Small intestine (tissue), 7 donors: ENCODE data around the gene GNG10. TPM values are rescaled to one million over a fixed set of nuclear protein-coding genes. Genes with fewer than 3 reads are reported as not detected.

Experiments used
- DNase-seq, 2 donors: peaks; one replicate each; pipeline versions ENCODE4 v3.0.0 to v3.0.0-alpha.2; 2013
- FAIRE-seq: peaks from 2 replicates; lab custom pipeline; 2012; peaks lifted over from hg19 to GRCh38; lab: Jason Lieb, UNC
- H3K27ac ChIP-seq, 3 donors: one replicate each; pipeline ENCODE4 v1.5.1; 2013; ENCODE audit warnings: low read length in 2 of 3, mild to moderate bottlenecking in 2 of 3, control low read depth in 1 of 3, inconsistent platforms in 1 of 3, low read depth in 1 of 3, moderate library complexity in 1 of 3
- H3K27me3 ChIP-seq, 3 donors: one replicate each; pipeline ENCODE4 v1.6.1; 2013; ENCODE audit warnings: low read length in 3 of 3, inconsistent platforms in 1 of 3; ENCODE audit not compliant: control insufficient read depth in 3 of 3, insufficient read depth in 3 of 3
- H3K36me3 ChIP-seq, 3 donors: one replicate each; pipeline ENCODE4 v1.6.1; 2013; ENCODE audit warnings: low read length in 3 of 3, inconsistent platforms in 1 of 3, low read depth in 1 of 3, mild to moderate bottlenecking in 1 of 3, moderate library complexity in 1 of 3; ENCODE audit not compliant: control insufficient read depth in 3 of 3, insufficient read depth in 2 of 3
- H3K4me1 ChIP-seq, 3 donors: one replicate each; pipeline ENCODE4 v1.6.1; 2013; ENCODE audit warnings: low read length in 2 of 3, inconsistent platforms in 1 of 3, low read depth in 1 of 3, mild to moderate bottlenecking in 1 of 3, moderate library complexity in 1 of 3; ENCODE audit not compliant: control insufficient read depth in 3 of 3, insufficient read depth in 2 of 3
- H3K4me3 ChIP-seq, 3 donors: one replicate each; pipeline ENCODE4 v1.5.1; 2013; ENCODE audit warnings: low read length in 3 of 3, control low read depth in 1 of 3, inconsistent platforms in 1 of 3, low read depth in 1 of 3, mild to moderate bottlenecking in 1 of 3, moderate library complexity in 1 of 3
- H3K9me3 ChIP-seq, 2 donors: one replicate each; pipeline ENCODE4 v1.6.1; 2013; ENCODE audit warnings: low read depth in 1 of 2, low read length in 1 of 2; ENCODE audit not compliant: control insufficient read depth in 2 of 2, insufficient read depth in 1 of 2
- WGBS, 3 donors: extraction: QIAGEN DNeasy Blood & Tissue Kit; methylation state at CpG; one replicate each; pipeline ENCODE4 v1.1.7; 2013; 5-methylcytosine and 5-hydroxymethylcytosine counted together
- polyA plus RNA-seq, 4 donors: library from polyadenylated mRNA; stranded (reverse) in 3 of 4; unstranded in 1 of 4; fragments of 200-250 nt in 3 of 4; fragments of 120-200 nt in 1 of 4; gene quantifications; one replicate each; pipeline versions ENCODE4 v1.2.1 to v1.2.3, GENCODE V29; 2013
- donor health status: healthy with polysubstance abuse.
- donor health status: control.
- donor health status: control.
- donor health status: Bipolar disorder and iron deficiency.
- donor health status: healthy.

Gene GNG10
- polyA plus RNA-seq, 4 donors = 28.1 to 50.8 (median 40.7) TPM

GRCh38 chr9:111628411-111628810 is 33.0 kb upstream of the GNG10 start:
- WGBS, 3 donors = 75 to 84% (median 79%) methylated on average over 7 of the region's 7 CpGs
- Histone ChIP-seq H3K4me1 (peaks cover under 1 to 26% (median 13%) of the 10 kb centered on the region in 3 donors), H3K9me3 (no peaks in the 10 kb centered on the region), H3K27me3 (no peaks in the 10 kb centered on the region), H3K36me3 (no peaks in the 10 kb centered on the region), H3K4me3 (no peak overlapping the region), H3K27ac (peak overlapping the region in 2 of 3 donors; percentile 17 to 51)
- no peak for FAIRE-seq
- no peak for DNase-seq

- Histone ChIP-seq H3K9me3 (no peaks in the 10 kb centered on the region), H3K36me3 (no peaks in the 10 kb centered on the region), H3K4me3 (peak overlapping the region; percentile 5 to 89 (median 86)), H3K27ac (peak overlapping the region; percentile 36 to 61 (median 37)), H3K27me3 (no peaks in the 10 kb centered on the region), H3K4me1 (peaks cover 9 to 30% (median 24%) of the 10 kb centered on the region in 3 donors)
- FAIRE-seq = no peak
- no peak for DNase-seq
- 5 to 11% (median 10%) methylated on average over 17 of the region's 17 CpGs for WGBS, 3 donors
Measured at GRCh38 chr9:111630182-111630963, 31.0 kb upstream of the GNG10 start.

- Histone ChIP-seq H3K4me3 (peak overlapping the region in 2 of 3 donors; percentile 86 to 89), H3K36me3 (no peaks in the 10 kb centered on the region), H3K4me1 (peaks cover 9 to 30% (median 24%) of the 10 kb centered on the region in 3 donors), H3K27ac (peak overlapping the region; percentile 36 to 61 (median 37)), H3K27me3 (no peaks in the 10 kb centered on the region), H3K9me3 (no peaks in the 10 kb centered on the region)
- FAIRE-seq (no peak), DNase-seq (no peak)
- WGBS, 3 donors = 0 to 1% (median 1%) methylated on average over 14 of the region's 14 CpGs
Measured at GRCh38 chr9:111630964-111631213, 30.5 kb upstream of the GNG10 start.

- Histone ChIP-seq H3K36me3 (no peaks in the 10 kb centered on the region), H3K4me1 (peaks cover 9 to 29% (median 24%) of the 10 kb centered on the region in 3 donors), H3K27me3 (no peaks in the 10 kb centered on the region), H3K9me3 (no peaks in the 10 kb centered on the region), H3K27ac (peak within 1 kb of the TSS; percentile 79 to 91 (median 81)), H3K4me3 (peak within 1 kb of the TSS; percentile 82 to 89 (median 86))
- 0% methylated on average over 42 to 79 of the region's 79 CpGs for WGBS, 3 donors
- no peak for FAIRE-seq
- peak; percentile 99 for DNase-seq
Measured at GRCh38 chr9:111631214-111631971, 30.0 kb upstream of the GNG10 start, which contains the start of gene DNAJC25. DNAJC25 (plus strand) TSS chr9:111631334; CDS start chr9:111631408, 74 bp downstream.

- Histone ChIP-seq H3K4me3 (peak overlapping the region; percentile 82 to 89 (median 86)), H3K27ac (peak overlapping the region; percentile 79 to 91 (median 81)), H3K27me3 (no peaks in the 10 kb centered on the region), H3K4me1 (peaks cover 9 to 25% (median 22%) of the 10 kb centered on the region in 3 donors), H3K36me3 (no peaks in the 10 kb centered on the region), H3K9me3 (no peaks in the 10 kb centered on the region)
- FAIRE-seq (no peak), DNase-seq (peak in 1 of 2 donors; percentile 58)
- WGBS, 3 donors = 5 to 32% (median 16%) methylated on average over 5 of the region's 5 CpGs
Measured at GRCh38 chr9:111632060-111632459, 29.3 kb upstream of the GNG10 start.

GRCh38 chr9:111632695-111633388 is 28.6 kb upstream of the GNG10 start:
- WGBS, 3 donors = 41 to 68% (median 50%) methylated on average over 7 of the region's 7 CpGs
- Histone ChIP-seq H3K4me1 (peaks cover 9 to 28% (median 18%) of the 10 kb centered on the region in 3 donors), H3K27ac (peak overlapping the region in 1 of 3 donors; percentile 17), H3K36me3 (no peaks in the 10 kb centered on the region), H3K4me3 (peak overlapping the region in 2 of 3 donors; percentile 86 to 89), H3K9me3 (no peaks in the 10 kb centered on the region), H3K27me3 (no peaks in the 10 kb centered on the region)
- DNase-seq = peak in 1 of 2 donors; percentile 16
- no peak for FAIRE-seq

GRCh38 chr9:111633389-111633736 is 28.0 kb upstream of the GNG10 start:
- peaks cover 9 to 28% (median 13%) of the 10 kb centered on the region in 3 donors for H3K4me1 ChIP-seq

GRCh38 chr9:111634860-111635259 is 26.5 kb upstream of the GNG10 start:
- no peak for FAIRE-seq
- Histone ChIP-seq H3K36me3 (no peaks in the 10 kb centered on the region), H3K4me1 (peaks cover 9 to 28% (median 10%) of the 10 kb centered on the region in 3 donors), H3K27me3 (no peaks in the 10 kb centered on the region), H3K9me3 (no peaks in the 10 kb centered on the region), H3K4me3 (no peak overlapping the region), H3K27ac (no peak overlapping the region)
- 46 to 65% (median 61%) methylated on average over 1 of the region's 1 CpG for WGBS, 3 donors
- no peak for DNase-seq

More at GRCh38 chr9:111633389-111633736, 28.0 kb upstream of the GNG10 start:
- H3K9me3 ChIP-seq = no peaks in the 10 kb centered on the region
- FAIRE-seq (no peak), DNase-seq (no peak)
- no peaks in the 10 kb centered on the region for H3K36me3 ChIP-seq
- peak overlapping the region in 1 of 3 donors; percentile 89 for H3K4me3 ChIP-seq
- H3K27ac ChIP-seq = no peak overlapping the region
- no peaks in the 10 kb centered on the region for H3K27me3 ChIP-seq
- WGBS, 3 donors = 50 to 75% (median 69%) methylated on average over 1 of the region's 1 CpG
